ENCODE data around the gene FUT6.
"Not testable (repeated sequence)": the region's sequence is repeated elsewhere in the genome, so short reads cannot be mapped to it uniquely, and the experiment has no call there.

FUT6 gene

GRCh38 chr19:5782945-5783919 is 56.3 kb downstream of the FUT6 start:
- DNase-seq (ENCODE audit: low read depth): no peak
- no peak overlapping the region for H3K4me3 ChIP-seq (ENCODE audit: low read depth, low read length)
- TF ChIP-seq POLR2A (IDR thresholded peaks at IDR 0.05; ENCODE audit: extremely low read depth, insufficient read length) (no peak), CTCF (IDR thresholded peaks at IDR 0.05; ENCODE audit: low read depth, low read length) (no peak), MAX (IDR thresholded peaks at IDR 0.05; ENCODE audit: low read depth, low read length) (no peak), MYC (IDR thresholded peaks at IDR 0.05; ENCODE audit: low read depth, low read length) (no peak)

- TF ChIP-seq MAX (IDR thresholded peaks at IDR 0.05; ENCODE audit: low read depth, low read length) (no peak), CTCF (IDR thresholded peaks at IDR 0.05; ENCODE audit: low read depth, low read length) (no peak), MYC (IDR thresholded peaks at IDR 0.05; ENCODE audit: low read depth, low read length) (no peak)
- no peak for DNase-seq (ENCODE audit: low read depth)
- H3K4me3 ChIP-seq (ENCODE audit: low read depth, low read length): no peak overlapping the region
Measured at GRCh38 chr19:5782322-5782721, 57.2 kb downstream of the FUT6 start.

- H3K4me3 ChIP-seq (ENCODE audit: low read depth, low read length); DNase-seq (ENCODE audit: low read depth): not testable (repeated sequence)
Measured at GRCh38 chr19:5780916-5781315, 58.6 kb downstream of the FUT6 start.
